Thyroid gland (tissue), 4 donors: Measurements from ENCODE around the gene MCCD1.

ENCODE experiments used
- POLR2A ChIP-seq, 2 donors: fragments of 450-650 bp; IDR thresholded peaks; one replicate each; pipeline ENCODE4 v1.6.1; 2017; ENCODE audit warnings: antibody characterized with exemption in 2 of 2, mild to moderate bottlenecking in 2 of 2, moderate library complexity in 1 of 2
- TF ChIP-seq, protein P1 (sequence below), 6 experiments: fragments of 200-600 bp in 3 of 6; fragments of 450-650 bp in 3 of 6; sonication (generic) in 3 of 6; IDR thresholded peaks; one replicate each; pipeline ENCODE4 v1.5.1; 2016 to 2019; ENCODE audit warnings: antibody characterized with exemption in 6 of 6, mild to moderate bottlenecking in 2 of 6, inconsistent platforms in 1 of 6, moderate library complexity in 1 of 6

DNA sequence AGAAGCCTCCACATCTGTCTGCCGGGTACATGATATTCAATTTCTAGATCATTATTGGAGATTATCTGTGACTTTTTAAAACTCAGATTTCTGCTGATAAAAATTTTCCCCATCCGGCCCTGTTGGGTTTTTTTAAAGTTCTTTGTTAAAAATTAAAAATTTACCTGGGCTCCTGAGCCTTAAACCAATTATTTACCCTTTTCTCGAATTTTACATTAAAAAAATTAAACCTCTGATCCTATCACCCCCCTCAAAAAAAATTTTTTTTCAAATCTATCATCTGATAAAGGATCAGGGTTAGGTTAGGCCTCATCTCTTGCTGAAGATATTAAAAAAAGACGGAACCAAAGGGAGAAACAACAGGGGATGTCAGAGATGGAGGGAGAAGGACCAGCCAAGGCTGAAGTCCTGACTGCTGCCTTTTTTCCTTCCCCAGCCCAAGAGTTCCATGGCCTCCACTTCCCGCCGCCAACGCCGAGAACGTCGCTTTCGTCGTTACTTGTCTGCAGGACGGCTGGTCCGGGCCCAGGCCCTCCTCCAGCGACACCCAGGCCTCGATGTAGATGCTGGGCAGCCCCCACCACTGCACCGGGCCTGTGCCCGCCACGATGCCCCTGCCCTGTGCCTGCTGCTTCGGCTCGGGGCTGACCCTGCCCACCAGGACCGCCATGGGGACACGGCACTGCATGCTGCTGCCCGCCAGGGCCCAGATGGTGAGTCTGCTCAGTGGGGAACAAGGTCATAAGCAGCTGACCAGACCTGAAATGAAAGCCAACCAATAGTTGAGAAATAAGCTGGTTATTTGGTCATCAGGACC, 19.2 kb downstream of the MCCD1 start:
- TF ChIP-seq, protein P1, sequence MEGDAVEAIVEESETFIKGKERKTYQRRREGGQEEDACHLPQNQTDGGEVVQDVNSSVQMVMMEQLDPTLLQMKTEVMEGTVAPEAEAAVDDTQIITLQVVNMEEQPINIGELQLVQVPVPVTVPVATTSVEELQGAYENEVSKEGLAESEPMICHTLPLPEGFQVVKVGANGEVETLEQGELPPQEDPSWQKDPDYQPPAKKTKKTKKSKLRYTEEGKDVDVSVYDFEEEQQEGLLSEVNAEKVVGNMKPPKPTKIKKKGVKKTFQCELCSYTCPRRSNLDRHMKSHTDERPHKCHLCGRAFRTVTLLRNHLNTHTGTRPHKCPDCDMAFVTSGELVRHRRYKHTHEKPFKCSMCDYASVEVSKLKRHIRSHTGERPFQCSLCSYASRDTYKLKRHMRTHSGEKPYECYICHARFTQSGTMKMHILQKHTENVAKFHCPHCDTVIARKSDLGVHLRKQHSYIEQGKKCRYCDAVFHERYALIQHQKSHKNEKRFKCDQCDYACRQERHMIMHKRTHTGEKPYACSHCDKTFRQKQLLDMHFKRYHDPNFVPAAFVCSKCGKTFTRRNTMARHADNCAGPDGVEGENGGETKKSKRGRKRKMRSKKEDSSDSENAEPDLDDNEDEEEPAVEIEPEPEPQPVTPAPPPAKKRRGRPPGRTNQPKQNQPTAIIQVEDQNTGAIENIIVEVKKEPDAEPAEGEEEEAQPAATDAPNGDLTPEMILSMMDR (IDR thresholded peaks at IDR 0.05), result no peak
- TF ChIP-seq POLR2A (IDR thresholded peaks at IDR 0.05), result no peak
